Measurements from ENCODE around the gene FBXL2.

Gene FBXL2

GRCh38 chr3:33388374-33389100, 111.3 kb downstream of the FBXL2 start:
- Histone ChIP-seq H2BK15ac (replicated peaks; ENCODE audit: low read depth) (no peak overlapping the region), H3K79me2 (ENCODE audit: control insufficient read depth, insufficient read depth, low read length) (no peaks in the 10 kb centered on the region), H3K4me2 (ENCODE audit: low read length) (no peak overlapping the region), H3K4me1 (ENCODE audit: control insufficient read depth, low read depth, low read length) (no peaks in the 10 kb centered on the region), H4K5ac (ENCODE audit: low read length) (no peak overlapping the region), H2AK5ac (ENCODE audit: low read length) (no peak overlapping the region), H3K56ac (ENCODE audit: low read length) (no peak overlapping the region), H3K4me3 (ENCODE audit: low read length) (no peak overlapping the region), H3K79me1 (ENCODE audit: low read length) (no peaks in the 10 kb centered on the region), H3K27me3 (ENCODE audit: insufficient read depth, low read length, poor library complexity) (no peaks in the 10 kb centered on the region), H4K8ac (ENCODE audit: low read depth, low read length) (no peak overlapping the region), H3K9ac (ENCODE audit: low read length) (no peak overlapping the region), H2BK5ac (ENCODE audit: low read length) (no peak overlapping the region), H3K4ac (ENCODE audit: low read depth, low read length) (no peak overlapping the region), H2BK120ac (ENCODE audit: low read depth, low read length) (no peak overlapping the region), H3K36me3 (ENCODE audit: control insufficient read depth, insufficient read depth, low read length) (peaks cover 3% of the 10 kb centered on the region), H3K18ac (ENCODE audit: low read length) (no peak overlapping the region), H3K23ac (ENCODE audit: low read length) (no peak overlapping the region), H3K27ac (ENCODE audit: low read depth, low read length) (no peak overlapping the region)
- no CpG with 5 or more reads among the region's 7 CpGs for WGBS (ENCODE audit: extremely low coverage, insufficient coverage, low lambda C conversion rate)
- no peak for DNase-seq

GRCh38 chr3:33389908-33390307, 112.7 kb downstream of the FBXL2 start:
- H3K18ac ChIP-seq (ENCODE audit: low read length) = no peak overlapping the region
- H4K8ac ChIP-seq (ENCODE audit: low read depth, low read length) = no peak overlapping the region
- H3K4me1 ChIP-seq (ENCODE audit: control insufficient read depth, low read depth, low read length) = no peaks in the 10 kb centered on the region
- H3K79me2 ChIP-seq (ENCODE audit: control insufficient read depth, insufficient read depth, low read length) = no peaks in the 10 kb centered on the region
- no peak overlapping the region for H3K4me2 ChIP-seq (ENCODE audit: low read length)
- no peak overlapping the region for H2BK15ac ChIP-seq (replicated peaks; ENCODE audit: low read depth)
- no peak overlapping the region for H4K5ac ChIP-seq (ENCODE audit: low read length)
- H3K23ac ChIP-seq (ENCODE audit: low read length) = no peak overlapping the region
- H3K79me1 ChIP-seq (ENCODE audit: low read length) = no peaks in the 10 kb centered on the region
- H2AK5ac ChIP-seq (ENCODE audit: low read length) = no peak overlapping the region
- no peak overlapping the region for H3K4ac ChIP-seq (ENCODE audit: low read depth, low read length)
- no peak overlapping the region for H2BK5ac ChIP-seq (ENCODE audit: low read length)
- no peak overlapping the region for H3K4me3 ChIP-seq (ENCODE audit: low read length)
- no peak overlapping the region for H2BK120ac ChIP-seq (ENCODE audit: low read depth, low read length)
- H3K36me3 ChIP-seq (ENCODE audit: control insufficient read depth, insufficient read depth, low read length) = peaks cover 3% of the 10 kb centered on the region
- no peaks in the 10 kb centered on the region for H3K27me3 ChIP-seq (ENCODE audit: insufficient read depth, low read length, poor library complexity)
- H3K56ac ChIP-seq (ENCODE audit: low read length) = no peak overlapping the region
- DNase-seq = no peak
- no peak overlapping the region for H3K27ac ChIP-seq (ENCODE audit: low read depth, low read length)
- H3K9ac ChIP-seq (ENCODE audit: low read length) = no peak overlapping the region
- no CpG with 5 or more reads among the region's 4 CpGs for WGBS (ENCODE audit: extremely low coverage, insufficient coverage, low lambda C conversion rate)

- no peak overlapping the region for H3K4me3 ChIP-seq (ENCODE audit: low read length)
- no peak overlapping the region for H3K23ac ChIP-seq (ENCODE audit: low read length)
- H3K79me1 ChIP-seq (ENCODE audit: low read length) = no peaks in the 10 kb centered on the region
- WGBS (ENCODE audit: extremely low coverage, insufficient coverage, low lambda C conversion rate) = no CpG with 5 or more reads among the region's 8 CpGs
- no peaks in the 10 kb centered on the region for H3K4me1 ChIP-seq (ENCODE audit: control insufficient read depth, low read depth, low read length)
- no peak overlapping the region for H3K56ac ChIP-seq (ENCODE audit: low read length)
- peaks cover 5% of the 10 kb centered on the region for H3K36me3 ChIP-seq (ENCODE audit: control insufficient read depth, insufficient read depth, low read length)
- no peak overlapping the region for H3K18ac ChIP-seq (ENCODE audit: low read length)
- no peak overlapping the region for H4K8ac ChIP-seq (ENCODE audit: low read depth, low read length)
- H3K27me3 ChIP-seq (ENCODE audit: insufficient read depth, low read length, poor library complexity) = no peaks in the 10 kb centered on the region
- no peak overlapping the region for H2BK120ac ChIP-seq (ENCODE audit: low read depth, low read length)
- no peak overlapping the region for H2AK5ac ChIP-seq (ENCODE audit: low read length)
- H3K4ac ChIP-seq (ENCODE audit: low read depth, low read length) = no peak overlapping the region
- no peak overlapping the region for H3K4me2 ChIP-seq (ENCODE audit: low read length)
- H3K27ac ChIP-seq (ENCODE audit: low read depth, low read length) = no peak overlapping the region
- no peaks in the 10 kb centered on the region for H3K79me2 ChIP-seq (ENCODE audit: control insufficient read depth, insufficient read depth, low read length)
- no peak for DNase-seq
- no peak overlapping the region for H2BK5ac ChIP-seq (ENCODE audit: low read length)
- H3K9ac ChIP-seq (ENCODE audit: low read length) = no peak overlapping the region
- H4K5ac ChIP-seq (ENCODE audit: low read length) = no peak overlapping the region
- no peak overlapping the region for H2BK15ac ChIP-seq (replicated peaks; ENCODE audit: low read depth)
Observed at GRCh38 chr3:33391255-33391995, 114.2 kb downstream of the FBXL2 start.

- peaks cover 5% of the 10 kb centered on the region for H3K36me3 ChIP-seq (ENCODE audit: control insufficient read depth, insufficient read depth, low read length)
- no peak for DNase-seq
- WGBS (ENCODE audit: extremely low coverage, insufficient coverage, low lambda C conversion rate) = no CpG with 5 or more reads among the region's 4 CpGs
Observed at GRCh38 chr3:33392144-33392543, 114.9 kb downstream of the FBXL2 start.

GRCh38 chr3:33392703-33393125, 115.5 kb downstream of the FBXL2 start:
- no peak overlapping the region for H3K23ac ChIP-seq (ENCODE audit: low read length)
- H3K18ac ChIP-seq (ENCODE audit: low read length) = no peak overlapping the region
- no peak overlapping the region for H3K4me3 ChIP-seq (ENCODE audit: low read length)
- H4K8ac ChIP-seq (ENCODE audit: low read depth, low read length) = no peak overlapping the region
- WGBS (ENCODE audit: extremely low coverage, insufficient coverage, low lambda C conversion rate) = no CpG with 5 or more reads among the region's 4 CpGs
- H3K79me1 ChIP-seq (ENCODE audit: low read length) = no peaks in the 10 kb centered on the region
- no peaks in the 10 kb centered on the region for H3K4me1 ChIP-seq (ENCODE audit: control insufficient read depth, low read depth, low read length)
- H3K79me2 ChIP-seq (ENCODE audit: control insufficient read depth, insufficient read depth, low read length) = no peaks in the 10 kb centered on the region
- no peak overlapping the region for H2AK5ac ChIP-seq (ENCODE audit: low read length)
- H3K27me3 ChIP-seq (ENCODE audit: insufficient read depth, low read length, poor library complexity) = no peaks in the 10 kb centered on the region
- peaks cover 5% of the 10 kb centered on the region for H3K36me3 ChIP-seq (ENCODE audit: control insufficient read depth, insufficient read depth, low read length)
- no peak overlapping the region for H3K4ac ChIP-seq (ENCODE audit: low read depth, low read length)
- H3K4me2 ChIP-seq (ENCODE audit: low read length) = no peak overlapping the region
- H3K56ac ChIP-seq (ENCODE audit: low read length) = no peak overlapping the region
- H2BK120ac ChIP-seq (ENCODE audit: low read depth, low read length) = no peak overlapping the region
- no peak overlapping the region for H4K5ac ChIP-seq (ENCODE audit: low read length)
- DNase-seq = no peak
- no peak overlapping the region for H3K27ac ChIP-seq (ENCODE audit: low read depth, low read length)
- no peak overlapping the region for H2BK5ac ChIP-seq (ENCODE audit: low read length)
- no peak overlapping the region for H3K9ac ChIP-seq (ENCODE audit: low read length)
- H2BK15ac ChIP-seq (replicated peaks; ENCODE audit: low read depth) = no peak overlapping the region

More at GRCh38 chr3:33392144-33392543, 114.9 kb downstream of the FBXL2 start:
- Histone ChIP-seq H3K4me1 (ENCODE audit: control insufficient read depth, low read depth, low read length) (no peaks in the 10 kb centered on the region), H3K9ac (ENCODE audit: low read length) (no peak overlapping the region), H3K4me2 (ENCODE audit: low read length) (no peak overlapping the region), H2BK5ac (ENCODE audit: low read length) (no peak overlapping the region), H3K79me2 (ENCODE audit: control insufficient read depth, insufficient read depth, low read length) (no peaks in the 10 kb centered on the region), H3K23ac (ENCODE audit: low read length) (no peak overlapping the region), H3K56ac (ENCODE audit: low read length) (no peak overlapping the region), H3K18ac (ENCODE audit: low read length) (no peak overlapping the region), H2AK5ac (ENCODE audit: low read length) (no peak overlapping the region), H4K5ac (ENCODE audit: low read length) (no peak overlapping the region), H4K8ac (ENCODE audit: low read depth, low read length) (no peak overlapping the region), H3K27ac (ENCODE audit: low read depth, low read length) (no peak overlapping the region), H3K79me1 (ENCODE audit: low read length) (no peaks in the 10 kb centered on the region), H3K4ac (ENCODE audit: low read depth, low read length) (no peak overlapping the region), H2BK120ac (ENCODE audit: low read depth, low read length) (no peak overlapping the region), H3K27me3 (ENCODE audit: insufficient read depth, low read length, poor library complexity) (no peaks in the 10 kb centered on the region), H3K4me3 (ENCODE audit: low read length) (no peak overlapping the region), H2BK15ac (replicated peaks; ENCODE audit: low read depth) (no peak overlapping the region)
